Kidney (tissue), 14 donors: ENCODE data around the gene SH3D19. TPM values are rescaled to one million over a fixed set of nuclear protein-coding genes. Genes with fewer than 3 reads are reported as not detected.

Experiments
- DNase-seq, 5 donors: peaks; one replicate each; pipeline ENCODE4 v3.0.0-alpha.2; 2013 to 2020
- FAIRE-seq: peaks from 2 replicates; lab custom pipeline; 2012; peaks lifted over from hg19 to GRCh38; lab: Jason Lieb, UNC
- H3K27ac ChIP-seq, 2 donors: one replicate each; pipeline ENCODE4 v1.7.0; 2013; ENCODE audit warnings: low read depth in 2 of 2, low read length in 2 of 2, inconsistent platforms in 1 of 2
- H3K27me3 ChIP-seq: one replicate; pipeline ENCODE4 v1.7.1; 2013; ENCODE audit warnings: low read length, inconsistent platforms; ENCODE audit not compliant: control insufficient read depth, insufficient read depth
- H3K36me3 ChIP-seq, 3 donors: one replicate each; pipeline versions ENCODE4 v1.7.0 to v1.7.1; 2013; ENCODE audit warnings: low read length in 3 of 3, control low read depth in 1 of 3, inconsistent platforms in 1 of 3; ENCODE audit not compliant: insufficient read depth in 3 of 3, control insufficient read depth in 2 of 3
- H3K4me1 ChIP-seq, 3 donors: one replicate each; pipeline versions ENCODE4 v1.7.0 to v1.7.1; 2013; ENCODE audit warnings: low read length in 3 of 3, inconsistent platforms in 1 of 3, low read depth in 1 of 3; ENCODE audit not compliant: control insufficient read depth in 2 of 3, insufficient read depth in 2 of 3
- H3K4me3 ChIP-seq, 3 donors: one replicate each; pipeline versions ENCODE4 v1.7.0 to v1.8.1; 2013; ENCODE audit warnings: low read length in 3 of 3, control low read depth in 1 of 3, inconsistent platforms in 1 of 3
- H3K9ac ChIP-seq, 3 donors: one replicate each; pipeline versions ENCODE4 v1.7.0 to v1.7.1; 2013; ENCODE audit warnings: low read length in 3 of 3, control low read depth in 1 of 3, inconsistent platforms in 1 of 3
- H3K9me3 ChIP-seq, 3 donors: one replicate each; pipeline versions ENCODE4 v1.7.0 to v1.7.1; 2013; ENCODE audit warnings: low read length in 3 of 3, control low read depth in 1 of 3, inconsistent platforms in 1 of 3; ENCODE audit not compliant: control insufficient read depth in 2 of 3, insufficient read depth in 1 of 3
- CTCF ChIP-seq: IDR thresholded peaks from 3 replicates; pipeline ENCODE4 v1.5.1; 2012; ENCODE audit warnings: mild to moderate bottlenecking, moderate library complexity, borderline replicate concordance; ENCODE audit not compliant: insufficient read depth; ENCODE audit errors: extremely low read depth
- intact Hi-C: fragments of 100-400 bp; cut with DNase I; formaldehyde crosslinking; loops from one replicate; pipeline ENCODE4 v1.11.1; 2022
- polyA plus RNA-seq: library from polyadenylated mRNA; stranded (reverse); fragments of 350-450 nt; fragmentation: Illumina TruSeq; extraction: RNeasy Lipid Tissue Mini Kit (QIAGEN cat#74804); gene quantifications from one replicate; pipeline ENCODE4 v1.2.3, GENCODE V29; 2014; ENCODE audit warnings: low read depth, low replicate concordance; ENCODE audit not compliant: insufficient read depth
- total RNA-seq: library from RNA; stranded (reverse); fragmentation: NEBNext Ultra II Directional; extraction: Animal tissue kit (Norgen Biotek cat#: 25700); gene quantifications from one replicate; pipeline ENCODE4 v1.2.1, GENCODE V29; 2021
- donor health status: control.
- donor health status: control.
- donor health status: control.
- donor health status: control.
- donor health status: control.
- donor health status: DM: yes; HTN: yes; CAD: no.
- donor health status: Normal renal cell carcinoma (clear cell type).

Gene SH3D19
- total and polyA plus RNA-seq, 2 donors from 2014 or later, result 13.6 to 36.8 TPM

- DNase-seq (no peak), FAIRE-seq (no peak)
- Histone ChIP-seq H3K9ac (no peak overlapping the region), H3K4me3 (no peak overlapping the region), H3K4me1 (no peaks in the 10 kb centered on the region), H3K27ac (no peak overlapping the region), H3K36me3 (peaks cover 0 to 50% (median 8%) of the 10 kb centered on the region in 3 donors), H3K27me3 (no peaks in the 10 kb centered on the region), H3K9me3 (no peaks in the 10 kb centered on the region)
- intact Hi-C loops, result no loop called here
- TF ChIP-seq CTCF, result no peak
These were observed 180.9 kb downstream of the SH3D19 start for GRCh38 chr4:151144329-151145072.

GRCh38 chr4:151143811-151144210 lies 181.6 kb downstream of the SH3D19 start:
- no peak for TF ChIP-seq CTCF
- H3K27ac ChIP-seq, result no peak overlapping the region
- H3K9ac ChIP-seq, result no peak overlapping the region
- intact Hi-C loops, result no loop called here
- no peak overlapping the region for H3K4me3 ChIP-seq
- H3K36me3 ChIP-seq, result peaks cover 0 to 51% (median 8%) of the 10 kb centered on the region in 3 donors
- no peak for DNase-seq
- no peaks in the 10 kb centered on the region for H3K4me1 ChIP-seq
- no peaks in the 10 kb centered on the region for H3K27me3 ChIP-seq
- no peaks in the 10 kb centered on the region for H3K9me3 ChIP-seq
- FAIRE-seq, result no peak

GRCh38 chr4:151143162-151143561 lies 182.2 kb downstream of the SH3D19 start:
- FAIRE-seq (no peak), DNase-seq (no peak)
- Histone ChIP-seq H3K4me3 (no peak overlapping the region), H3K36me3 (peaks cover 0 to 46% (median 8%) of the 10 kb centered on the region in 3 donors), H3K9me3 (no peaks in the 10 kb centered on the region), H3K27me3 (no peaks in the 10 kb centered on the region), H3K27ac (no peak overlapping the region), H3K4me1 (no peaks in the 10 kb centered on the region), H3K9ac (no peak overlapping the region)
- intact Hi-C loops, result no loop called here
- no peak for TF ChIP-seq CTCF
